Measurements from ENCODE around the gene SCN5A. TPM values are rescaled to one million over a fixed set of nuclear protein-coding genes. Genes with fewer than 3 reads are reported as not detected.

Gene SCN5A
- total RNA-seq, 2 donors from 2014 or later: 4.5 to 5.6 TPM

- Mint-ChIP-seq H3K36me3 (ENCODE audit: low read depth) (no peaks in the 10 kb centered on the region), H3K4me1 (peaks cover 15% of the 10 kb centered on the region), H3K27me3 (ENCODE audit: insufficient read depth) (peaks cover 32% of the 10 kb centered on the region), H3K27ac (no peak overlapping the region), H3K9me3 (peaks cover 10% of the 10 kb centered on the region), H3K4me3 (no peak overlapping the region)
- Histone ChIP-seq H3K36me3 (ENCODE audit: control insufficient read depth, insufficient read depth, low read length) (no peaks in the 10 kb centered on the region), H3K4me3 (ENCODE audit: low read length) (no peak overlapping the region), H3K27me3 (ENCODE audit: control insufficient read depth, insufficient read depth, low read length, poor library complexity, severe bottlenecking) (peaks cover 43% of the 10 kb centered on the region), H3K4me1 (ENCODE audit: control insufficient read depth, insufficient read depth, low read length) (peaks cover 8% of the 10 kb centered on the region), H3K9ac (ENCODE audit: extremely low read depth, low read length, poor library complexity, severe bottlenecking) (no peak overlapping the region), H3K27ac (ENCODE audit: low read depth, low read length) (no peak overlapping the region), H3K9me3 (ENCODE audit: control insufficient read depth, low read length) (peaks cover 19% of the 10 kb centered on the region)
- DNase-seq: peak; percentile 48
- 73 to 81% methylated on average over 3 to 5 of the region's 5 CpGs for WGBS, 2 experiments (ENCODE audit: insufficient coverage in 1 of 2, insufficient read length in 1 of 2)
- no peak for TF ChIP-seq CTCF (conservative IDR thresholded peaks at IDR 0.05)
These were observed 7.9 kb upstream of the SCN5A start for GRCh38 chr3:38657369-38657768.

GRCh38 chr3:38655708-38656300 is 6.3 kb upstream of the SCN5A start:
- H3K27me3 Mint-ChIP-seq (ENCODE audit: insufficient read depth): peaks cover 32% of the 10 kb centered on the region
- TF ChIP-seq CTCF (conservative IDR thresholded peaks at IDR 0.05): peak; percentile 76
- Histone ChIP-seq H3K4me1 (ENCODE audit: control insufficient read depth, insufficient read depth, low read length) (peaks cover 8% of the 10 kb centered on the region), H3K27ac (ENCODE audit: low read depth, low read length) (no peak overlapping the region), H3K4me3 (ENCODE audit: low read length) (no peak overlapping the region), H3K9ac (ENCODE audit: extremely low read depth, low read length, poor library complexity, severe bottlenecking) (no peak overlapping the region), H3K27me3 (ENCODE audit: control insufficient read depth, insufficient read depth, low read length, poor library complexity, severe bottlenecking) (peaks cover 59% of the 10 kb centered on the region), H3K36me3 (ENCODE audit: control insufficient read depth, insufficient read depth, low read length) (no peaks in the 10 kb centered on the region), H3K9me3 (ENCODE audit: control insufficient read depth, low read length) (peaks cover 7% of the 10 kb centered on the region)
- DNase-seq: peak; percentile 75
- no peak overlapping the region for H3K27ac Mint-ChIP-seq
- peaks cover 15% of the 10 kb centered on the region for H3K4me1 Mint-ChIP-seq
- H3K9me3 Mint-ChIP-seq: peaks cover 4% of the 10 kb centered on the region
- no peak overlapping the region for H3K4me3 Mint-ChIP-seq
- no peaks in the 10 kb centered on the region for H3K36me3 Mint-ChIP-seq (ENCODE audit: low read depth)
- 22 to 34% methylated on average over 3 to 6 of the region's 7 CpGs for WGBS, 2 experiments (ENCODE audit: insufficient coverage in 1 of 2, insufficient read length in 1 of 2)

- no peak overlapping the region for H3K9ac ChIP-seq (ENCODE audit: extremely low read depth, low read length, poor library complexity, severe bottlenecking)
- 87 to 94% methylated on average over 3 to 7 of the region's 7 CpGs for WGBS, 2 experiments (ENCODE audit: insufficient coverage in 1 of 2, insufficient read length in 1 of 2)
- peaks cover 4% of the 10 kb centered on the region for H3K9me3 Mint-ChIP-seq
- H3K4me3 Mint-ChIP-seq: no peak overlapping the region
- H3K27ac Mint-ChIP-seq: no peak overlapping the region
- no peaks in the 10 kb centered on the region for H3K36me3 Mint-ChIP-seq (ENCODE audit: low read depth)
- H3K4me3 ChIP-seq (ENCODE audit: low read length): no peak overlapping the region
- DNase-seq: peak; percentile 35
- H3K27ac ChIP-seq (ENCODE audit: low read depth, low read length): no peak overlapping the region
- peaks cover 7% of the 10 kb centered on the region for H3K9me3 ChIP-seq (ENCODE audit: control insufficient read depth, low read length)
- H3K4me1 ChIP-seq (ENCODE audit: control insufficient read depth, insufficient read depth, low read length): peaks cover 4% of the 10 kb centered on the region
- peaks cover 25% of the 10 kb centered on the region for H3K27me3 Mint-ChIP-seq (ENCODE audit: insufficient read depth)
- TF ChIP-seq CTCF (conservative IDR thresholded peaks at IDR 0.05): no peak
- peaks cover 67% of the 10 kb centered on the region for H3K27me3 ChIP-seq (ENCODE audit: control insufficient read depth, insufficient read depth, low read length, poor library complexity, severe bottlenecking)
- H3K4me1 Mint-ChIP-seq: peaks cover 12% of the 10 kb centered on the region
- no peaks in the 10 kb centered on the region for H3K36me3 ChIP-seq (ENCODE audit: control insufficient read depth, insufficient read depth, low read length)
These were observed 4.4 kb upstream of the SCN5A start for GRCh38 chr3:38653685-38654537.

Measured in endodermal cell (in vitro differentiated cells).